PFSK-1 (cell line): ENCODE results near the gene HEXIM1.

Experiments
- POLR2AphosphoS5 ChIP-seq: IDR thresholded peaks from 2 replicates; pipeline ENCODE4 v1.6.1; 2012; ENCODE audit warnings: low read depth, mild to moderate bottlenecking, control low read depth, low read length, moderate library complexity
- SIN3A ChIP-seq: IDR thresholded peaks from 2 replicates; pipeline ENCODE4 v1.6.1; 2012; ENCODE audit warnings: mild to moderate bottlenecking, low read length, moderate library complexity, borderline replicate concordance; ENCODE audit not compliant: insufficient read depth
- TAF1 ChIP-seq: IDR thresholded peaks from 2 replicates; pipeline ENCODE4 v1.6.1; 2012; ENCODE audit warnings: low read length, control low read depth, borderline replicate concordance; ENCODE audit not compliant: insufficient read depth

GRCh38 chr17:45117334-45117733 lies 30.9 kb upstream of the HEXIM1 start:
- TF ChIP-seq SIN3A (no peak), POLR2AphosphoS5 (no peak), TAF1 (no peak)
